Measurements from ENCODE around the gene RNLS.

GRCh38 chr10:88256886-88257285 lies 326.2 kb downstream of the RNLS start:
- TF ChIP-seq CTCF (IDR thresholded peaks at IDR 0.05) (no peak), POLR2AphosphoS5 (IDR thresholded peaks at IDR 0.05) (no peak)

Measured in sigmoid colon (tissue), 4 donors.